Measurements from ENCODE around the gene PPP1R12A.

DNA sequence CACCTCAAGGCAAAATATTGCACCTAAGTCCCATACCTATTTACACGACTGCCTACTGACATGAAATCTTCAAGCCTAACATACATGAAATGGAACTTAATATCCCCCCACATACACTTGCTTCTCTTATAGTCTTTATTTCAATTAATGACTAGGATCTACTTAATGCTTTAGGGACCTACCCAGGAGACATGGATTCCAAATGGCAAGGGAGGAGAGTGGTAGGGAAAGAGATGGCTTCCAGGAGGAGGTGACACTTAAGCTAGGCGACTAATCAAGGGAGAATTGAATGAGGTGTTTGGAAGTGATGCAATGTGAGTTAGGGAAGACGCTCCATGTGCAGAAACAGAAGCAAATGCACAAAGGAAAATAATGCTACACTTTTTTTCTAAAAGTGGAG lies 9.7 kb upstream of the PPP1R12A start:
- TF ChIP-seq, protein P1, sequence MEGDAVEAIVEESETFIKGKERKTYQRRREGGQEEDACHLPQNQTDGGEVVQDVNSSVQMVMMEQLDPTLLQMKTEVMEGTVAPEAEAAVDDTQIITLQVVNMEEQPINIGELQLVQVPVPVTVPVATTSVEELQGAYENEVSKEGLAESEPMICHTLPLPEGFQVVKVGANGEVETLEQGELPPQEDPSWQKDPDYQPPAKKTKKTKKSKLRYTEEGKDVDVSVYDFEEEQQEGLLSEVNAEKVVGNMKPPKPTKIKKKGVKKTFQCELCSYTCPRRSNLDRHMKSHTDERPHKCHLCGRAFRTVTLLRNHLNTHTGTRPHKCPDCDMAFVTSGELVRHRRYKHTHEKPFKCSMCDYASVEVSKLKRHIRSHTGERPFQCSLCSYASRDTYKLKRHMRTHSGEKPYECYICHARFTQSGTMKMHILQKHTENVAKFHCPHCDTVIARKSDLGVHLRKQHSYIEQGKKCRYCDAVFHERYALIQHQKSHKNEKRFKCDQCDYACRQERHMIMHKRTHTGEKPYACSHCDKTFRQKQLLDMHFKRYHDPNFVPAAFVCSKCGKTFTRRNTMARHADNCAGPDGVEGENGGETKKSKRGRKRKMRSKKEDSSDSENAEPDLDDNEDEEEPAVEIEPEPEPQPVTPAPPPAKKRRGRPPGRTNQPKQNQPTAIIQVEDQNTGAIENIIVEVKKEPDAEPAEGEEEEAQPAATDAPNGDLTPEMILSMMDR (IDR thresholded peaks at IDR 0.05) = no peak
- no peak for TF ChIP-seq POLR2A (IDR thresholded peaks at IDR 0.05)

Data from Peyer's patch (tissue), 4 donors.